PFSK-1 (cell line): ENCODE measurements around the gene LDB3.

Experiments
- POLR2AphosphoS5 ChIP-seq: IDR thresholded peaks from 2 replicates; pipeline ENCODE4 v1.6.1; 2012; ENCODE audit warnings: low read depth, mild to moderate bottlenecking, control low read depth, low read length, moderate library complexity
- REST ChIP-seq, 2 experiments: IDR thresholded peaks; 2 replicates each; pipeline versions ENCODE4 v1.6.1 to v1.8.0; 2011 to 2012; ENCODE audit warnings: low read depth in 2 of 2, low read length in 2 of 2, control low read depth in 1 of 2, inconsistent platforms in 1 of 2, mild to moderate bottlenecking in 1 of 2, moderate library complexity in 1 of 2; ENCODE audit not compliant: insufficient read depth in 1 of 2

GRCh38 chr10:86758189-86759072 lies 90.1 kb downstream of the LDB3 start:
- no peak for TF ChIP-seq POLR2AphosphoS5
- TF ChIP-seq REST (IDR thresholded peaks at IDR 0.05; ENCODE audit: insufficient read depth in 1 of 2, low read depth in 2 of 2, low read length in 2 of 2), result no peak
